ENCODE results near the gene SLX4IP.

DNA sequence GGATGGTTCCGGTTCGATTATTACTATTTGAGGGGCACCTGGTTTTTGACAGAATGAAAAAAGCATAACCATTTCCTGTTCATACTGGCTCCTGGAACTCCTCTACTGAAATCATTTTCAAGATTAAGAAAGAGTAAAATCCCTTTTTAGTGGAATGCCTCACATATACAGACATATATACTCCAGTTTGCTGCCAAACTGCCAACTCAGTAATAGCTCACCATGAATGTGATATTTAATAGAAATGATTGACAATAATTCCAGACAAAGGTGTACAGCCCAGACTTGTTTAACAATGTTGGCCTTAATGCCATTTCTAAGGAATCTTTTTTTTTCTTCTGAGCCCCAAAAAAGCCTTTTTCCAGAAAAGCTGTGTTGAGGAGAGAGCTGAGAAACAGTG is 145.6 kb downstream of the SLX4IP start:
- TF ChIP-seq, protein P1, sequence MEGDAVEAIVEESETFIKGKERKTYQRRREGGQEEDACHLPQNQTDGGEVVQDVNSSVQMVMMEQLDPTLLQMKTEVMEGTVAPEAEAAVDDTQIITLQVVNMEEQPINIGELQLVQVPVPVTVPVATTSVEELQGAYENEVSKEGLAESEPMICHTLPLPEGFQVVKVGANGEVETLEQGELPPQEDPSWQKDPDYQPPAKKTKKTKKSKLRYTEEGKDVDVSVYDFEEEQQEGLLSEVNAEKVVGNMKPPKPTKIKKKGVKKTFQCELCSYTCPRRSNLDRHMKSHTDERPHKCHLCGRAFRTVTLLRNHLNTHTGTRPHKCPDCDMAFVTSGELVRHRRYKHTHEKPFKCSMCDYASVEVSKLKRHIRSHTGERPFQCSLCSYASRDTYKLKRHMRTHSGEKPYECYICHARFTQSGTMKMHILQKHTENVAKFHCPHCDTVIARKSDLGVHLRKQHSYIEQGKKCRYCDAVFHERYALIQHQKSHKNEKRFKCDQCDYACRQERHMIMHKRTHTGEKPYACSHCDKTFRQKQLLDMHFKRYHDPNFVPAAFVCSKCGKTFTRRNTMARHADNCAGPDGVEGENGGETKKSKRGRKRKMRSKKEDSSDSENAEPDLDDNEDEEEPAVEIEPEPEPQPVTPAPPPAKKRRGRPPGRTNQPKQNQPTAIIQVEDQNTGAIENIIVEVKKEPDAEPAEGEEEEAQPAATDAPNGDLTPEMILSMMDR (IDR thresholded peaks at IDR 0.05 in 2 of 3, conservative IDR thresholded peaks at IDR 0.05 in 1 of 3; ENCODE audit: borderline replicate concordance in 1 of 3, insufficient read depth in 1 of 3, low read depth in 2 of 3, low read length in 2 of 3): no peak
- TF ChIP-seq EZH2phosphoT487 (IDR thresholded peaks at IDR 0.05; ENCODE audit: borderline replicate concordance): no peak
- no peak for TF ChIP-seq YY1 (IDR thresholded peaks at IDR 0.05; ENCODE audit: extremely low read depth, insufficient replicate concordance, low read depth, low read length)
- TF ChIP-seq POLR2AphosphoS5 (IDR thresholded peaks at IDR 0.05; ENCODE audit: low read depth, low read length): no peak
- TF ChIP-seq CEBPB (IDR thresholded peaks at IDR 0.05; ENCODE audit: low read depth): no peak
- no peak for TF ChIP-seq POLR2A (IDR thresholded peaks at IDR 0.05; ENCODE audit: borderline replicate concordance, extremely low read depth, insufficient read depth, insufficient read length)
- TF ChIP-seq SP1 (IDR thresholded peaks at IDR 0.05; ENCODE audit: low read depth): no peak
- TF ChIP-seq, protein P2, sequence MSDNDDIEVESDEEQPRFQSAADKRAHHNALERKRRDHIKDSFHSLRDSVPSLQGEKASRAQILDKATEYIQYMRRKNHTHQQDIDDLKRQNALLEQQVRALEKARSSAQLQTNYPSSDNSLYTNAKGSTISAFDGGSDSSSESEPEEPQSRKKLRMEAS (IDR thresholded peaks at IDR 0.05): no peak

Measured in HCT116 (cell line).